ENCODE data around the gene HLTF.
"Not testable (repeated sequence)": the region's sequence is repeated elsewhere in the genome, so short reads cannot be mapped to it uniquely, and the experiment has no call there.

HLTF gene

DNA sequence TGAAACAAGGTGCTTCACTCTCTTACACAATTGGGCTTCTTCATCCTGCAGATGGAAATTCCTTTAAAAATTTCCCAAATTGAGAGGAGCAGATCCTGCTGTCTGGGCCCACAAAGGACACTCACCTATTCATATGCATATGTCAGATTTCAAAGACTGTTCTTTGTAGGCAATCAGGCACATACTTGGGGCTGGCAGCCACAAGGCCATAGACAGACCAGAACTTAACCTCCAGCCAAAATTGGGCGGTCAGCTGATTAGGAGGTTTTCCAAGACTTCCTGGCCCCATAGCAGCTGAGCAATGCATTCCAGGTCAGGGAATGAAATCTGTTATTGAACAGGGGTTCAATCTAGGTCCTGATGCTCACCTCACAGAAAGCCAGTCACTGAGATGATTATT is 28.1 kb upstream of the HLTF start:
- DNase-seq (ENCODE audit: insufficient read length) (no peak), FAIRE-seq (no peak)
- TF ChIP-seq POLR2AphosphoS5 (IDR thresholded peaks at IDR 0.05; ENCODE audit: low read depth, low read length), result no peak
- TF ChIP-seq POLR2A (IDR thresholded peaks at IDR 0.05; ENCODE audit: low read depth, low read length), result no peak

DNA sequence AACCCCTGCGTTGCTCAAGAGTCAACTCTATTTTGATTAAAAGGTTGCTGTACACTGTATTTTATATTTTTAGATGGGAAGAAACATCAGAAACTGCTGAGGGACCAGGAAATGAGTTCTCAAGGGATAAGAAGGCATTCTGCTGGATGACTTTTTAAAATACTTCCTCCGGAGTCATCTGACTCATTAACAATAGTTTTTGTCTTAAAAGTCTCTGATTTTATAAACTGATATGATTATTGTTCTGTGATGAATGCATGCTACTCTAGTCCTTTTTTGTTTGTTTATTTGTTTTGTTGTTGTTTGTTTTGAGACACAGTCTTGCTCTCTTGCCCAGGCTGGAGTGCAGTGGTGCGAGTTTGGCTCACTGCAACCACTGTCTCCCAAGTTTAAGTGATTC is 18.2 kb upstream of the HLTF start:
- no peak for DNase-seq (ENCODE audit: insufficient read length)
- TF ChIP-seq POLR2AphosphoS5 (IDR thresholded peaks at IDR 0.05; ENCODE audit: low read depth, low read length), result no peak
- no peak for TF ChIP-seq POLR2A (IDR thresholded peaks at IDR 0.05; ENCODE audit: low read depth, low read length)
- TF ChIP-seq TAF1 (IDR thresholded peaks at IDR 0.05; ENCODE audit: borderline replicate concordance, low read depth, low read length), result no peak
- FAIRE-seq, result no peak

DNA sequence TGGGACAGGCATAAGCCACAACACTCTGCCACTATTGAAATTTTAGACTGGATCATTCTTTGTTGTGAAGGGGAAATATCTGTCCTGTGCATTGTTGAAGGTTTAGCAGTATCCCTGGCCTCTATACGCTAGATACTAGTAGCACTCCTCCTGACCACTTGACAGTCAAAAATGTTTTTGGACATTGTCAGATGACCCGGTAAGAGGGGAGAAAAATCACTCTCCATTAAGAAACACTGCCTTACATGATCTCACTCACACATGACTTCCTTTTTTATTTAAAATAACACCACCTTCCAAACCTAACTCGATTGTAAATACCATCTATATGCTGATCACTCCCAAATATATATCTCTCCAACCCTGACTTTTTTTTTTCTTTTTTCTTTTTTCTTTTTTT is 15.3 kb upstream of the HLTF start:
- TF ChIP-seq POLR2AphosphoS5 (IDR thresholded peaks at IDR 0.05; ENCODE audit: low read depth, low read length), result no peak
- no peak for TF ChIP-seq POLR2A (IDR thresholded peaks at IDR 0.05; ENCODE audit: low read depth, low read length)
- no peak for TF ChIP-seq TAF1 (IDR thresholded peaks at IDR 0.05; ENCODE audit: borderline replicate concordance, low read depth, low read length)
- no peak for DNase-seq (ENCODE audit: insufficient read length)
- FAIRE-seq, result no peak

DNA sequence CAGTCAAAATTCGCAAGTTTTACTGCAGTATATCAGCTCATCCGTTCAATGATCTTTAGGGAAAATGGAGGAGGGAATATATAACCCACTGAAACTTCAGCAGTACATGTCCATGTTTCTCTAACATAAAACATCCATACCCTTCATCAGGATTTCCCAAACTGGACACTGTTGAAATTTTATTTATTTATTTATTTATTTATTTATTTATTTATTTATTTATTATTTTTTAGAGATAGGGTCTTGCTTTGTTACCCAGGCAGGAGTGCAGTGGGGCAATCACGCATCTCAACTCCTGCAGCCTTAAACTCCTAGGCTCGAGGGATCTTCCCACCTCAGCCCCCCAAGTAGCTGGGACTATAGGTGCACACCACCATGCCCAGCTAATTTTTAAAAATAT is 14.8 kb upstream of the HLTF start:
- DNase-seq (ENCODE audit: insufficient read length), result no peak
- FAIRE-seq, result no peak
- TF ChIP-seq POLR2AphosphoS5 (IDR thresholded peaks at IDR 0.05; ENCODE audit: low read depth, low read length) (no peak), TAF1 (IDR thresholded peaks at IDR 0.05; ENCODE audit: borderline replicate concordance, low read depth, low read length) (no peak), POLR2A (IDR thresholded peaks at IDR 0.05; ENCODE audit: low read depth, low read length) (no peak)

DNA sequence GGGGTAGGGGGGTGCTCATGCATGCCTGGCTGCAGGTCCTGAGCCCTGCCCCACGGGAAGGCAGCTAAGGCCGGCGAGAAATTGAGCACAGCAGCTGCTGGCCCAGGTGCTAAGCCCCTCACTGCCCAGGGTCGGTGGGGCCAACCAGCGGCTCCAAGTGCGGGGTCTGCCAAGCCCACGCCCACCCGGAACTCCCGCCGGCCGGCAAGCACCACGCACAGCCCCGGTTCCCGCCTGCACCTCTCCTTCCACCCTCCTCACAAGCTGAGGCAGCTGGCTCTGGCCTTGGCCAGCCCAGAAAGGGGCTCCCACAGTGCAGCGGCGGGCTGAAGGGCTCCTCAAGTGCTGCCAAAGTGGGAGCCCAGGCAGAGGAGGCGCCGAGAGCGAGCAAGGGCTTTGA is 11.7 kb upstream of the HLTF start:
- DNase-seq (ENCODE audit: insufficient read length); FAIRE-seq: not testable (repeated sequence)

DNA sequence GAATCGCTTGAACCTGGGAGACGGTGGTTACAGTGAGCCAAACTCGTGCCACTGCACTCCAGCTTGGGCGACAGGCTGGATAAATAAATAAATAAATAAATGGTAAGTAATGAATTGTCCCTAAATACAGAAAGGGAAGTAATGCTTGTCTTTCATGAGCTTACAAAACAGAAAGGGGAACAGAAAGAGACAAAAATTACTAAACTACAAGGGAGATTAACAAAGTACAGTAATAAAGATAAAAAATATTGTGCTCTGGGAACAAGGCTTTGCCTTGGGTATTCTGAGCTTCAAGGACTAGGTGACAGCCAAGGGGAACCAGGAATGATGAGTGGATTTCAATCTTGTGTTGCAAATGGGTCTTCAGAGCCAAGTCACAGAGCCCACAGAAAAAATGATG is 9.2 kb upstream of the HLTF start:
- no peak for DNase-seq (ENCODE audit: insufficient read length)
- TF ChIP-seq TAF1 (IDR thresholded peaks at IDR 0.05; ENCODE audit: borderline replicate concordance, low read depth, low read length) (no peak), POLR2A (IDR thresholded peaks at IDR 0.05; ENCODE audit: low read depth, low read length) (no peak), POLR2AphosphoS5 (IDR thresholded peaks at IDR 0.05; ENCODE audit: low read depth, low read length) (no peak)
- no peak for FAIRE-seq

DNA sequence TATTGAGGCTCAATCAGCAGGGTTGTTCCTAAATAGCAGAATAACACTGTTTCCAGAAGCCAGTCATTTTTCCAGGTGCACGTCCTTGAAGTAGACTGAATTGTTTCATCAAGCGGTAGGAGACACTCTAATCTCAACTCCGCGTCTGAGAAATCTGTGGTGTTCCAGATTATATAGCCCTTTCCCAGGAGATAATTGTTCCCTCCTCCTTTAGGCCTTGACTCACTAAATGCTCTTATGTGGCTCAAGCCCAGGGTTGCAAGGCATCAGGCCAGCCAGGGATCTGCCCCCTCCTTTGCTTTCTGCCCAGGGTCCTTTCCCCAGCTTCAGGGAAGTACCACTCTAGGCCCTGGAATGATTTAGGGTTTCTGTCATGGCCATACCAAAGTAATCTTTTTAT is 5.7 kb upstream of the HLTF start:
- TF ChIP-seq TAF1 (IDR thresholded peaks at IDR 0.05; ENCODE audit: borderline replicate concordance, low read depth, low read length) (no peak), POLR2A (IDR thresholded peaks at IDR 0.05; ENCODE audit: low read depth, low read length) (no peak)
- DNase-seq (ENCODE audit: insufficient read length) (no peak), FAIRE-seq (no peak)

DNA sequence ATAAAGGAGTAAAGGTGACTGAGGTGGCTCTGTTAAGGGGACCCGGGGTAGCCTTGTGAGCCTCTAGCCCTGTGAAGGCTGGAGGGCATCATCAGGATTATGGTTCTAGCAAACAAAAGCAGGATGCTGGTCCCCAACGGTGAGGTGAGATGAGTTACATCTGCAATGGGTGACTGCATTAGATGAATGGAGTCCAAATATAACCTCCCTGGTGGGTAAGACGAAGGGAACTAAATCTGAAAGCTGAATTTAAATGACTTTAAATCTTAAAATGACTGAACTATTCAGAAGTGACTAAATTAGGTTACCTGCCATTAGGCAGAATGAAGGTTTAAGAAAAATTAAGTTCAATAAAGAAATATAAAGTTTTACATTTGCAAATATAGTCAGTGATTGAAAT is 4.6 kb upstream of the HLTF start:
- DNase-seq (ENCODE audit: insufficient read length), result no peak
- FAIRE-seq, result peak; percentile 58
- TF ChIP-seq POLR2A (IDR thresholded peaks at IDR 0.05; ENCODE audit: low read depth, low read length) (no peak), TAF1 (IDR thresholded peaks at IDR 0.05; ENCODE audit: borderline replicate concordance, low read depth, low read length) (no peak), POLR2AphosphoS5 (IDR thresholded peaks at IDR 0.05; ENCODE audit: low read depth, low read length) (no peak)

DNA sequence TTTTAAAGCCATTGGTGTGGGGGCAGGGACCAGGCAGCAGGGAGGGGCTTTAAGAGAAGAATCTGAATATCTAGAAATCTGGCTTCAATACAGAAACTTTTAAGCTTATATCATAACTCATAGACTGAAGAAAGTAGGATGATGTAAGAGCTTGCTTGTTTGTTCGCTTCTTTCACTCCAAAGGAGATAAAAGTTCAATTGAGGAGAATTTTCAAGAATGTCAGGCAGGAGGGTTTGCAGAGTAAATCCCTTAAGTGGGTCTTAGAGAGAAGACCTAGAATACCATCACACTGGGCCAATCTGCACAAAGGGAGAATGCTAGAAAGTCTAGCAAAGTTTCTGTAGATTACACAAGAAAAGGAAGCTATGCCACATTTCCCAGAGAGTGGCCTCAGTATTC is 4.1 kb upstream of the HLTF start:
- TF ChIP-seq POLR2A (IDR thresholded peaks at IDR 0.05; ENCODE audit: low read depth, low read length) (no peak), TAF1 (IDR thresholded peaks at IDR 0.05; ENCODE audit: borderline replicate concordance, low read depth, low read length) (no peak), POLR2AphosphoS5 (IDR thresholded peaks at IDR 0.05; ENCODE audit: low read depth, low read length) (no peak)
- FAIRE-seq (no peak), DNase-seq (ENCODE audit: insufficient read length) (no peak)

DNA sequence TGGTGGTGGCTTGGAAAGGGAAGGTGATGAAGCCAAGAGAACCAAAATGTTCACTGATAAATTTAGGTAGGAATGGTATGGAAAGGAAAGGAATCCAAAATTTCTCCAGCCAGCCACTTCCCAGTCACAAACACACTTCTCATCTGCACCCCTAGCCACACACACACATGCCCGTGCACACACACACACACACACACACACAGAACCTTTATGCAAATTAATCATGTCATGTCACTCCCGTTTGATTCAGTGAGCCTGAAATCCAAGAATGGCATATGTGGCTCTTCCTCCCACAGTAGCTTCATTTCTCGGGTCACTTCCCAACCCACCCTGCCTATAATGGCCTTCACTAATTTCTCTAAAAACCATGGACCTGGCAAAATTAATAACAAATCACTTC is 3.1 kb upstream of the HLTF start:
- no peak for DNase-seq (ENCODE audit: insufficient read length)
- peak; percentile 30 for FAIRE-seq
- TF ChIP-seq TAF1 (IDR thresholded peaks at IDR 0.05; ENCODE audit: borderline replicate concordance, low read depth, low read length) (no peak), POLR2AphosphoS5 (IDR thresholded peaks at IDR 0.05; ENCODE audit: low read depth, low read length) (no peak), POLR2A (IDR thresholded peaks at IDR 0.05; ENCODE audit: low read depth, low read length) (no peak)

DNA sequence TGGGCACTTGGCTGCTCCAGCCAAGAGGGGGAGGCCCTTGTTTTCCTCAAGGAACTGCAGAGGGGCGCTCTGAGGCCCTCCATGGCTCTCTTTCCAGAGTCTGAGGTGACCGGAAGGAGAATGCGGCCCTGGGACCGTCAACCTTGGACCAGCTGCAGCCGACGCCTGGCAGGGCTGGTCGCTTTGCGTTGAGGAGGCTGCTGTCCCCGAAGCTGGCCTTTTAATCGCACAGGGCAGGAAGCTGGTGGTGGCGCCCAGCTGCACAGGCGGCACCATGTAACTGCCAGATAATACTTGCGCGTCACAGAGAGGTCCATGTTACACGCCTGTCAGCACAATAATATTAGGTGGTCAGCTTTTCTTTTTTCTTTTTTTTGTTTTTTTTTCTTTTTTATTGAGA is 875 bp upstream of the HLTF start:
- no peak for FAIRE-seq
- no peak for DNase-seq (ENCODE audit: insufficient read length)
- TF ChIP-seq TAF1 (IDR thresholded peaks at IDR 0.05; ENCODE audit: borderline replicate concordance, low read depth, low read length) (no peak), POLR2A (IDR thresholded peaks at IDR 0.05; ENCODE audit: low read depth, low read length) (no peak), POLR2AphosphoS5 (IDR thresholded peaks at IDR 0.05; ENCODE audit: low read depth, low read length) (no peak)

DNA sequence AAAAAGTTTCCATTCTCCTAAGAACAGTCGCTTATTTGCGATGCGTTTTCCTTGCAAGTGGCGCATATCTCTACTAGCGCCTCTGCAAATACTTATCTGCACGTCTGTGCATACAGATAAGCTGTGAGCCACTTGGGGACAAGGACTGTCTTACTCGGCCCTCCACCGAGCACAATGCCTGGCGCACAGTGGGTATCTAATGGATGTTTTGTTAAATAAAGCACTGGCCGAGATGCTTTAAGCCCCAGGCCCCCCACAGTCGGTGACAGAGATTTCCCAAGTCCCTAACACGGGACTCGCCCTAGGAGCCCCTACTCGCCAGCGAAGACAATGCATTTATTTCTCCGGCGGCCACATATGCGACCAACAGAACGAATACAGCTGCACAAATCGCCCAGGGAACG is 503 bp downstream of the HLTF start:
- peak; percentile 90 for FAIRE-seq
- DNase-seq (ENCODE audit: insufficient read length), result no peak
- TF ChIP-seq TAF1 (IDR thresholded peaks at IDR 0.05; ENCODE audit: borderline replicate concordance, low read depth, low read length) (no peak), POLR2AphosphoS5 (IDR thresholded peaks at IDR 0.05; ENCODE audit: low read depth, low read length) (no peak), POLR2A (IDR thresholded peaks at IDR 0.05; ENCODE audit: low read depth, low read length) (no peak)

DNA sequence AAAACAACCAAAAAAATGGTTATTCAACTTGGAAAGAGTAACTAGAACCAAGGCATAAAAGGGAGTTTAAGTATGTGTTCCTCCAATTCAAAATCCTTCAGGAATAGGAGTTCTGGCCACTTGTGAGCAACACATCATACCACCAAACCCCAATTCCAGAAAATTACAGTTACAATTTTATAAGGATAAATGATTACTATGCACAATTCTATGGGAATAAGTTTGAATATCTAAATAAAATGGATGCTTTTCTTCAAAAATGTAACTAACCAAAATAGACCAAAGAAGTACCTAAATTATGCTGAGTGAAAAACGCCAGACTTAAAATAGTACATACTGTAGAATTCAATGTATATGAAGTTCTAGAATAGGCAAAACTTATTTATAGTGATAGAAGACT is 4.6 kb downstream of the HLTF start:
- DNase-seq (ENCODE audit: insufficient read length) (no peak), FAIRE-seq (no peak)
- TF ChIP-seq POLR2AphosphoS5 (IDR thresholded peaks at IDR 0.05; ENCODE audit: low read depth, low read length) (no peak), TAF1 (IDR thresholded peaks at IDR 0.05; ENCODE audit: borderline replicate concordance, low read depth, low read length) (no peak), POLR2A (IDR thresholded peaks at IDR 0.05; ENCODE audit: low read depth, low read length) (no peak)

Data from GM12892 (cell line).